ENCODE results near the gene SUSD1. TPM values are rescaled to one million over a fixed set of nuclear protein-coding genes. Genes with fewer than 3 reads are reported as not detected.

Gene SUSD1
- 29.2 and 35.6 TPM in 2 replicates for total RNA-seq

GRCh38 chr9:112174965-112175795 lies at the start of gene SUSD1:
Gene SUSD1, minus strand, starts transcription at chr9:112175297. Its CDS starts 62 bp downstream, at chr9:112175235.

Other genes starting within 250 kb of the SUSD1 start
- gene PTBP3, start 158.3 kb upstream of the SUSD1 start, total RNA-seq: 44.0 and 46.3 TPM in 2 replicates
- gene HSDL2, start 204.8 kb upstream of the SUSD1 start, total RNA-seq: 10.0 and 15.4 TPM in 2 replicates

Data from mammary microvascular endothelial cell (primary cell).